Endodermal cell (in vitro differentiated cells): ENCODE results near the gene PAQR8. TPM values are rescaled to one million over a fixed set of nuclear protein-coding genes. Genes with fewer than 3 reads are reported as not detected.

ENCODE experiments used
- DNase-seq: peaks from one replicate; pipeline ENCODE4 v3.0.0-alpha.2; 2017
- H3K27ac ChIP-seq: 2 replicates; pipeline ENCODE4 v1.5.1; 2013; ENCODE audit warnings: mild to moderate bottlenecking, low read depth, low read length, moderate library complexity
- H3K27me3 ChIP-seq: 2 replicates; pipeline ENCODE4 v1.6.1; 2013; ENCODE audit warnings: mild to moderate bottlenecking, low read length, moderate library complexity; ENCODE audit not compliant: insufficient read depth, control insufficient read depth, poor library complexity, severe bottlenecking
- H3K36me3 ChIP-seq: 2 replicates; pipeline ENCODE4 v1.7.0; 2013; ENCODE audit warnings: mild to moderate bottlenecking, low read length, moderate library complexity; ENCODE audit not compliant: control insufficient read depth, insufficient read depth
- H3K4me1 ChIP-seq: one replicate; pipeline ENCODE4 v1.7.0; 2013; ENCODE audit warnings: low read length; ENCODE audit not compliant: control insufficient read depth, insufficient read depth
- H3K4me3 ChIP-seq: 2 replicates; pipeline ENCODE4 v1.5.1; 2013; ENCODE audit warnings: mild to moderate bottlenecking, low read length, moderate library complexity
- H3K9ac ChIP-seq: 2 replicates; pipeline ENCODE4 v1.6.1; 2013; ENCODE audit warnings: mild to moderate bottlenecking, low read length, moderate library complexity; ENCODE audit not compliant: poor library complexity, severe bottlenecking; ENCODE audit errors: extremely low read depth
- H3K9me3 ChIP-seq: 2 replicates; pipeline ENCODE4 v1.6.1; 2013; ENCODE audit warnings: mild to moderate bottlenecking, low read length, moderate library complexity; ENCODE audit not compliant: control insufficient read depth
- H3K27ac Mint-ChIP-seq: 2 replicates; pipeline ENCODE4 v1.8.0; 2020; ENCODE audit warnings: mixed read lengths
- H3K27me3 Mint-ChIP-seq: 2 replicates; pipeline ENCODE4 v1.8.0; 2021; ENCODE audit warnings: mild to moderate bottlenecking, mixed read lengths; ENCODE audit not compliant: insufficient read depth
- H3K36me3 Mint-ChIP-seq: 2 replicates; pipeline ENCODE4 v1.8.0; 2020; ENCODE audit warnings: low read depth, mixed read lengths
- H3K4me1 Mint-ChIP-seq: 2 replicates; pipeline ENCODE4 v1.8.0; 2020; ENCODE audit warnings: mixed read lengths
- H3K4me3 Mint-ChIP-seq: 2 replicates; pipeline ENCODE4 v1.8.0; 2020; ENCODE audit warnings: mild to moderate bottlenecking, moderate library complexity, mixed read lengths
- H3K9me3 Mint-ChIP-seq: 2 replicates; pipeline ENCODE4 v1.8.0; 2020; ENCODE audit warnings: mild to moderate bottlenecking, mixed read lengths
- WGBS, 2 experiments: methylation state at CpG; one replicate each; pipeline versions ENCODE4 v1.1.5 to v1.1.7; 2013; ENCODE audit warnings: missing lambda C conversion rate in 2 of 2, mixed read lengths in 1 of 2; ENCODE audit not compliant: insufficient coverage in 1 of 2, insufficient read length in 1 of 2; 5-methylcytosine and 5-hydroxymethylcytosine counted together
- total RNA-seq, 2 donors: library from RNA; stranded (reverse); fragmentation: NEBNext Ultra II Directional in 1 of 2; extraction: Animal tissue kit (Norgen Biotek cat#: 25700) in 1 of 2; gene quantifications; 2 replicates in 1 of 2; 3 replicates in 1 of 2; pipeline ENCODE4 v1.2.1, GENCODE V29; 2021
- TF ChIP-seq, protein P1 (sequence below): fragments of 200-600 bp; sonication (generic); conservative IDR thresholded peaks from 2 replicates; pipeline ENCODE4 v1.5.0; 2021; ENCODE audit warnings: antibody characterized with exemption, mild to moderate bottlenecking

Gene PAQR8
- total RNA-seq, 2 donors from 2014 or later: 5.9 to 6.7 TPM

DNA sequence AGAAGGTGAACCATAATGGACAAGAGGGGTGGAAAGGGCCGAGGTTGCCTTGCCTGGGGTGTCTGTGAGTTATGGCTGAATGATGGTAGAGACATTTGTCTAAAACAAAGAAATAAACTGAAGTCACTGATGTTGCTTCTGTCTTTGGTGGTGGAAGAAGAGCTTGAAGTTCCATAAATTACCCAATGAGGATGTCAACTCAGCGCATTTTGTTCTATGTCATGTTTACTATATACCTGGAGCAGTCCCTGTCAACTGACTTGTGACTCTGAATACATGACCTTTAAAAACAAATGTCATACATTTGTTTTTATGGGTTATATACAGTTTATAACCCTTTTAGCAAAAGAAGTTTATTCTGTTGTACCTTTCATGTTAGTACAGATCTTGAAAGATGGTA lies 60.2 kb downstream of the PAQR8 start:
- H3K36me3 ChIP-seq: peaks cover 5% of the 10 kb centered on the region
- no peaks in the 10 kb centered on the region for H3K9me3 Mint-ChIP-seq
- DNase-seq: no peak
- no peak overlapping the region for H3K9ac ChIP-seq
- no peaks in the 10 kb centered on the region for H3K27me3 Mint-ChIP-seq
- H3K4me3 ChIP-seq: no peak overlapping the region
- peaks cover 14% of the 10 kb centered on the region for H3K4me1 Mint-ChIP-seq
- H3K27me3 ChIP-seq: no peaks in the 10 kb centered on the region
- H3K27ac ChIP-seq: no peak overlapping the region
- no peak overlapping the region for H3K27ac Mint-ChIP-seq
- H3K36me3 Mint-ChIP-seq: no peaks in the 10 kb centered on the region
- WGBS, 2 experiments: 93 to 100% methylated on average over 2 of the region's 2 CpGs
- no peak overlapping the region for H3K4me3 Mint-ChIP-seq
- TF ChIP-seq, protein P1, sequence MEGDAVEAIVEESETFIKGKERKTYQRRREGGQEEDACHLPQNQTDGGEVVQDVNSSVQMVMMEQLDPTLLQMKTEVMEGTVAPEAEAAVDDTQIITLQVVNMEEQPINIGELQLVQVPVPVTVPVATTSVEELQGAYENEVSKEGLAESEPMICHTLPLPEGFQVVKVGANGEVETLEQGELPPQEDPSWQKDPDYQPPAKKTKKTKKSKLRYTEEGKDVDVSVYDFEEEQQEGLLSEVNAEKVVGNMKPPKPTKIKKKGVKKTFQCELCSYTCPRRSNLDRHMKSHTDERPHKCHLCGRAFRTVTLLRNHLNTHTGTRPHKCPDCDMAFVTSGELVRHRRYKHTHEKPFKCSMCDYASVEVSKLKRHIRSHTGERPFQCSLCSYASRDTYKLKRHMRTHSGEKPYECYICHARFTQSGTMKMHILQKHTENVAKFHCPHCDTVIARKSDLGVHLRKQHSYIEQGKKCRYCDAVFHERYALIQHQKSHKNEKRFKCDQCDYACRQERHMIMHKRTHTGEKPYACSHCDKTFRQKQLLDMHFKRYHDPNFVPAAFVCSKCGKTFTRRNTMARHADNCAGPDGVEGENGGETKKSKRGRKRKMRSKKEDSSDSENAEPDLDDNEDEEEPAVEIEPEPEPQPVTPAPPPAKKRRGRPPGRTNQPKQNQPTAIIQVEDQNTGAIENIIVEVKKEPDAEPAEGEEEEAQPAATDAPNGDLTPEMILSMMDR: no peak
- H3K4me1 ChIP-seq: peaks cover 3% of the 10 kb centered on the region
- no peaks in the 10 kb centered on the region for H3K9me3 ChIP-seq

- no peak overlapping the region for H3K4me3 ChIP-seq
- no peaks in the 10 kb centered on the region for H3K9me3 ChIP-seq
- peaks cover 3% of the 10 kb centered on the region for H3K4me1 ChIP-seq
- no peaks in the 10 kb centered on the region for H3K9me3 Mint-ChIP-seq
- no peak for DNase-seq
- H3K36me3 ChIP-seq: peaks cover 5% of the 10 kb centered on the region
- TF ChIP-seq, protein P1: no peak
- H3K27me3 ChIP-seq: no peaks in the 10 kb centered on the region
- H3K36me3 Mint-ChIP-seq: peaks cover 4% of the 10 kb centered on the region
- no peak overlapping the region for H3K4me3 Mint-ChIP-seq
- H3K4me1 Mint-ChIP-seq: peaks cover 8% of the 10 kb centered on the region
- 90% methylated on average over 3 of the region's 3 CpGs; no CpG with 5 or more reads in 1 of the 2 experiments for WGBS, 2 experiments
- H3K27ac Mint-ChIP-seq: no peak overlapping the region
- H3K27ac ChIP-seq: no peak overlapping the region
- H3K27me3 Mint-ChIP-seq: no peaks in the 10 kb centered on the region
- no peak overlapping the region for H3K9ac ChIP-seq
Observed at GRCh38 chr6:52423448-52423847, 61.5 kb downstream of the PAQR8 start.

DNA sequence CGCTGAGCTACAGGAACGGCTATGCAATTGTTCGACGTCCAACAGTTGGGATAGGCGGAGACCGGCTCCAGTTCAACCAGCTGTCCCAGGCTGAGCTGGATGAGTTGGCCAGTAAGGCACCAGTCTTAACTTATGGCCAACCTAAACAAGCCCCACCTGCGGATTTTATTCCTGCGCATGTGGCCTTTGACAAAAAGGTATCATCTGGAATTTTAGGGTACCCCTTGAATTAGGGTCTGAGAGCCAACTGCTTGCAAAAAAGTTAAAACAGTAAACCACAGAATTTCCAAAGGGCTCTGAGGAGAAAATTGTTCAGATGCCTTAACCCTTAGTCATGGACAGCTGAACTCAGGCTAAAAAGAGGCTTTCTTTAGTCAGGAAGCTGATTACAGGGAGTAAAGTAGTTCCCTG lies 62.0 kb downstream of the PAQR8 start:
- Mint-ChIP-seq H3K27ac (no peak overlapping the region), H3K4me3 (no peak overlapping the region), H3K9me3 (no peaks in the 10 kb centered on the region), H3K27me3 (no peaks in the 10 kb centered on the region), H3K4me1 (peaks cover 5% of the 10 kb centered on the region), H3K36me3 (peaks cover 8% of the 10 kb centered on the region)
- peaks cover 3% of the 10 kb centered on the region for H3K4me1 ChIP-seq
- TF ChIP-seq, protein P1: no peak
- H3K27ac ChIP-seq: peak overlapping the region; percentile 54
- WGBS, 2 experiments: 80 to 86% methylated on average over 8 of the region's 8 CpGs
- H3K9me3 ChIP-seq: no peaks in the 10 kb centered on the region
- H3K27me3 ChIP-seq: no peaks in the 10 kb centered on the region
- H3K9ac ChIP-seq: no peak overlapping the region
- peaks cover 5% of the 10 kb centered on the region for H3K36me3 ChIP-seq
- H3K4me3 ChIP-seq: no peak overlapping the region
- peak; percentile 61 for DNase-seq
